ENCODE measurements around the gene MCOLN1. TPM values are rescaled to one million over a fixed set of nuclear protein-coding genes. Genes with fewer than 3 reads are reported as not detected.
"Not testable (repeated sequence)": the region's sequence is repeated elsewhere in the genome, so short reads cannot be mapped to it uniquely, and the experiment has no call there.

The MCOLN1 gene
- total and polyA plus RNA-seq, 2 donors: 2.8 to 41.0 TPM

- peaks cover 0 to 1% of the 10 kb centered on the region in 2 donors for H3K9me3 ChIP-seq (ENCODE audit: control insufficient read depth in 2 of 2, insufficient read depth in 1 of 2, low read length in 1 of 2)
- no peak overlapping the region for H3K4me3 ChIP-seq (ENCODE audit: low read length in 2 of 2)
- 67% methylated on average over 16 of the region's 16 CpGs for WGBS
- H3K27me3 ChIP-seq (ENCODE audit: control insufficient read depth in 2 of 2, insufficient read depth in 1 of 2, low read length in 1 of 2): no peaks in the 10 kb centered on the region
- no peak overlapping the region for H3K27ac ChIP-seq (ENCODE audit: low read depth in 1 of 2, low read length in 1 of 2)
- DNase-seq (ENCODE audit: low read depth in 6 of 9, low spot score in 9 of 9): peak in 3 of 9 donors; percentile 39 to 43 (median 42)
- H3K4me1 ChIP-seq (ENCODE audit: control insufficient read depth in 2 of 2, insufficient read depth in 2 of 2, low read length in 2 of 2): no peaks in the 10 kb centered on the region
- H3K36me3 ChIP-seq (ENCODE audit: control insufficient read depth in 2 of 2, insufficient read depth in 2 of 2, low read length in 1 of 2): peaks cover 12 to 18% of the 10 kb centered on the region in 2 donors
Measured at GRCh38 chr19:7562646-7563393, 40.4 kb downstream of the MCOLN1 start.

GRCh38 chr19:7564866-7565265 is 42.4 kb downstream of the MCOLN1 start:
- Histone ChIP-seq H3K36me3 (ENCODE audit: control insufficient read depth in 2 of 2, insufficient read depth in 2 of 2, low read length in 1 of 2) (peaks cover 2 to 6% of the 10 kb centered on the region in 2 donors), H3K27me3 (ENCODE audit: control insufficient read depth in 2 of 2, insufficient read depth in 1 of 2, low read length in 1 of 2) (no peaks in the 10 kb centered on the region), H3K4me1 (ENCODE audit: control insufficient read depth in 2 of 2, insufficient read depth in 2 of 2, low read length in 2 of 2) (no peaks in the 10 kb centered on the region), H3K27ac (ENCODE audit: low read depth in 1 of 2, low read length in 1 of 2) (no peak overlapping the region), H3K9me3 (ENCODE audit: control insufficient read depth in 2 of 2, insufficient read depth in 1 of 2, low read length in 1 of 2) (no peaks in the 10 kb centered on the region), H3K4me3 (ENCODE audit: low read length in 2 of 2) (no peak overlapping the region)
- WGBS: 95% methylated on average over 4 of the region's 4 CpGs
- DNase-seq (ENCODE audit: low read depth in 6 of 9, low spot score in 9 of 9): no peak

GRCh38 chr19:7565332-7565731 is 42.9 kb downstream of the MCOLN1 start:
- Histone ChIP-seq H3K4me1 (ENCODE audit: control insufficient read depth in 2 of 2, insufficient read depth in 2 of 2, low read length in 2 of 2) (no peaks in the 10 kb centered on the region), H3K27ac (ENCODE audit: low read depth in 1 of 2, low read length in 1 of 2) (no peak overlapping the region), H3K36me3 (ENCODE audit: control insufficient read depth in 2 of 2, insufficient read depth in 2 of 2, low read length in 1 of 2) (peaks cover 2 to 6% of the 10 kb centered on the region in 2 donors), H3K4me3 (ENCODE audit: low read length in 2 of 2) (no peak overlapping the region), H3K27me3 (ENCODE audit: control insufficient read depth in 2 of 2, insufficient read depth in 1 of 2, low read length in 1 of 2) (no peaks in the 10 kb centered on the region), H3K9me3 (ENCODE audit: control insufficient read depth in 2 of 2, insufficient read depth in 1 of 2, low read length in 1 of 2) (no peaks in the 10 kb centered on the region)
- no peak for DNase-seq (ENCODE audit: low read depth in 6 of 9, low spot score in 9 of 9)
- 95% methylated on average over 5 of the region's 5 CpGs for WGBS

GRCh38 chr19:7570761-7571160 is 48.3 kb downstream of the MCOLN1 start:
- Histone ChIP-seq H3K27me3 (ENCODE audit: control insufficient read depth in 2 of 2, insufficient read depth in 1 of 2, low read length in 1 of 2) (no peaks in the 10 kb centered on the region), H3K4me1 (ENCODE audit: control insufficient read depth in 2 of 2, insufficient read depth in 2 of 2, low read length in 2 of 2) (no peaks in the 10 kb centered on the region), H3K4me3 (ENCODE audit: low read length in 2 of 2) (no peak overlapping the region), H3K27ac (ENCODE audit: low read depth in 1 of 2, low read length in 1 of 2) (no peak overlapping the region), H3K9me3 (ENCODE audit: control insufficient read depth in 2 of 2, insufficient read depth in 1 of 2, low read length in 1 of 2) (no peaks in the 10 kb centered on the region), H3K36me3 (ENCODE audit: control insufficient read depth in 2 of 2, insufficient read depth in 2 of 2, low read length in 1 of 2) (no peaks in the 10 kb centered on the region)
- DNase-seq (ENCODE audit: low read depth in 6 of 9, low spot score in 9 of 9): no peak
- 90% methylated on average over 5 of the region's 5 CpGs for WGBS

- Histone ChIP-seq H3K4me1 (ENCODE audit: control insufficient read depth in 2 of 2, insufficient read depth in 2 of 2, low read length in 2 of 2) (no peaks in the 10 kb centered on the region), H3K36me3 (ENCODE audit: control insufficient read depth in 2 of 2, insufficient read depth in 2 of 2, low read length in 1 of 2) (no peaks in the 10 kb centered on the region), H3K27ac (ENCODE audit: low read depth in 1 of 2, low read length in 1 of 2) (no peak overlapping the region), H3K27me3 (ENCODE audit: control insufficient read depth in 2 of 2, insufficient read depth in 1 of 2, low read length in 1 of 2) (peaks cover 0 to 2% of the 10 kb centered on the region in 2 donors), H3K9me3 (ENCODE audit: control insufficient read depth in 2 of 2, insufficient read depth in 1 of 2, low read length in 1 of 2) (no peaks in the 10 kb centered on the region), H3K4me3 (ENCODE audit: low read length in 2 of 2) (no peak overlapping the region)
- DNase-seq (ENCODE audit: low read depth in 6 of 9, low spot score in 9 of 9): no peak
- WGBS: 80% methylated on average over 9 of the region's 9 CpGs
Measured at GRCh38 chr19:7575434-7576040, 53.1 kb downstream of the MCOLN1 start.

GRCh38 chr19:7577422-7577821 is 55.0 kb downstream of the MCOLN1 start:
- H3K4me1 ChIP-seq (ENCODE audit: control insufficient read depth in 2 of 2, insufficient read depth in 2 of 2, low read length in 2 of 2); H3K9me3 ChIP-seq (ENCODE audit: control insufficient read depth in 2 of 2, insufficient read depth in 1 of 2, low read length in 1 of 2); H3K36me3 ChIP-seq (ENCODE audit: control insufficient read depth in 2 of 2, insufficient read depth in 2 of 2, low read length in 1 of 2); H3K4me3 ChIP-seq (ENCODE audit: low read length in 2 of 2); H3K27me3 ChIP-seq (ENCODE audit: control insufficient read depth in 2 of 2, insufficient read depth in 1 of 2, low read length in 1 of 2); DNase-seq (ENCODE audit: low read depth in 6 of 9, low spot score in 9 of 9); H3K27ac ChIP-seq (ENCODE audit: low read depth in 1 of 2, low read length in 1 of 2): not testable (repeated sequence)
- 100% methylated on average over 1 of the region's 1 CpG for WGBS

- WGBS: 76% methylated on average over 6 of the region's 6 CpGs
Measured at GRCh38 chr19:7578127-7578526, 55.7 kb downstream of the MCOLN1 start.

GRCh38 chr19:7579182-7579581 is 56.8 kb downstream of the MCOLN1 start:
- no peak for DNase-seq (ENCODE audit: low read depth in 6 of 9, low spot score in 9 of 9)
- H3K36me3 ChIP-seq (ENCODE audit: control insufficient read depth in 2 of 2, insufficient read depth in 2 of 2, low read length in 1 of 2): no peaks in the 10 kb centered on the region
- H3K27ac ChIP-seq (ENCODE audit: low read depth in 1 of 2, low read length in 1 of 2): no peak overlapping the region
- no peaks in the 10 kb centered on the region for H3K9me3 ChIP-seq (ENCODE audit: control insufficient read depth in 2 of 2, insufficient read depth in 1 of 2, low read length in 1 of 2)
- no peaks in the 10 kb centered on the region for H3K4me1 ChIP-seq (ENCODE audit: control insufficient read depth in 2 of 2, insufficient read depth in 2 of 2, low read length in 2 of 2)
- WGBS: 88% methylated on average over 6 of the region's 6 CpGs
- H3K27me3 ChIP-seq (ENCODE audit: control insufficient read depth in 2 of 2, insufficient read depth in 1 of 2, low read length in 1 of 2): peaks cover 0 to 5% of the 10 kb centered on the region in 2 donors
- no peak overlapping the region for H3K4me3 ChIP-seq (ENCODE audit: low read length in 2 of 2)

More at GRCh38 chr19:7578127-7578526, 55.7 kb downstream of the MCOLN1 start:
- Histone ChIP-seq H3K27ac (ENCODE audit: low read depth in 1 of 2, low read length in 1 of 2) (no peak overlapping the region), H3K4me3 (ENCODE audit: low read length in 2 of 2) (no peak overlapping the region), H3K9me3 (ENCODE audit: control insufficient read depth in 2 of 2, insufficient read depth in 1 of 2, low read length in 1 of 2) (no peaks in the 10 kb centered on the region), H3K27me3 (ENCODE audit: control insufficient read depth in 2 of 2, insufficient read depth in 1 of 2, low read length in 1 of 2) (peaks cover 0 to 4% of the 10 kb centered on the region in 2 donors), H3K36me3 (ENCODE audit: control insufficient read depth in 2 of 2, insufficient read depth in 2 of 2, low read length in 1 of 2) (no peaks in the 10 kb centered on the region), H3K4me1 (ENCODE audit: control insufficient read depth in 2 of 2, insufficient read depth in 2 of 2, low read length in 2 of 2) (no peaks in the 10 kb centered on the region)
- DNase-seq (ENCODE audit: low read depth in 6 of 9, low spot score in 9 of 9): no peak

- H3K27me3 ChIP-seq (ENCODE audit: control insufficient read depth in 2 of 2, insufficient read depth in 1 of 2, low read length in 1 of 2): peaks cover 0 to 8% of the 10 kb centered on the region in 2 donors
- H3K36me3 ChIP-seq (ENCODE audit: control insufficient read depth in 2 of 2, insufficient read depth in 2 of 2, low read length in 1 of 2): no peaks in the 10 kb centered on the region
- no peak overlapping the region for H3K4me3 ChIP-seq (ENCODE audit: low read length in 2 of 2)
- H3K4me1 ChIP-seq (ENCODE audit: control insufficient read depth in 2 of 2, insufficient read depth in 2 of 2, low read length in 2 of 2): no peaks in the 10 kb centered on the region
- 71% methylated on average over 11 of the region's 11 CpGs for whole genome bisulfite sequencing
- no peak overlapping the region for H3K27ac ChIP-seq (ENCODE audit: low read depth in 1 of 2, low read length in 1 of 2)
- no peak for DNase-seq (ENCODE audit: low read depth in 6 of 9, low spot score in 9 of 9)
- H3K9me3 ChIP-seq (ENCODE audit: control insufficient read depth in 2 of 2, insufficient read depth in 1 of 2, low read length in 1 of 2): no peaks in the 10 kb centered on the region
Measured at GRCh38 chr19:7582446-7582845, 60.0 kb downstream of the MCOLN1 start.

Measured in thymus (tissue), 11 donors.